GM04504 (cell line): ENCODE data around the gene SP4.

Source experiments
- DNase-seq: peaks from one replicate; pipeline ENCODE4 v3.0.0-alpha.2; 2012; ENCODE audit warnings: low read depth

Gene SP4

GRCh38 chr7:21427871-21428658 lies at the start of gene SP4:
TSS of gene SP4 (plus strand) at chr7:21428083. CDS start at chr7:21428252, 169 bp downstream.
- DNase-seq = peak; percentile 89

GRCh38 chr7:21383227-21384220 lies 44.4 kb upstream of the SP4 start:
- no peak for DNase-seq

- DNase-seq = no peak
Observed at GRCh38 chr7:21393937-21394336, 33.9 kb upstream of the SP4 start.

GRCh38 chr7:21401944-21402343 lies 25.9 kb upstream of the SP4 start:
- DNase-seq = no peak

- no peak for DNase-seq
Observed at GRCh38 chr7:21407796-21408480, 19.9 kb upstream of the SP4 start.

- no peak for DNase-seq
Observed at GRCh38 chr7:21408481-21408820, 19.4 kb upstream of the SP4 start.

- DNase-seq = no peak
Observed at GRCh38 chr7:21412410-21412851, 15.5 kb upstream of the SP4 start.

GRCh38 chr7:21412957-21413356 lies 14.9 kb upstream of the SP4 start:
- no peak for DNase-seq

GRCh38 chr7:21413502-21413901 lies 14.4 kb upstream of the SP4 start:
- no peak for DNase-seq

GRCh38 chr7:21414795-21415393 lies 13.0 kb upstream of the SP4 start:
- DNase-seq = no peak

- no peak for DNase-seq
Observed at GRCh38 chr7:21417647-21418046, 10.2 kb upstream of the SP4 start.

GRCh38 chr7:21422751-21423150 lies 5.1 kb upstream of the SP4 start:
- DNase-seq = no peak

GRCh38 chr7:21425290-21425689 lies 2.6 kb upstream of the SP4 start:
- no peak for DNase-seq

GRCh38 chr7:21426286-21427181 lies 1.3 kb upstream of the SP4 start:
- no peak for DNase-seq

- peak; percentile 97 for DNase-seq
Observed at GRCh38 chr7:21427182-21427870, 557 bp upstream of the SP4 start.

GRCh38 chr7:21428659-21428941 lies 717 bp downstream of the SP4 start:
- no peak for DNase-seq

- no peak for DNase-seq
Observed at GRCh38 chr7:21429021-21429420, 1.1 kb downstream of the SP4 start.

- no peak for DNase-seq
Observed at GRCh38 chr7:21429786-21430574, 2.1 kb downstream of the SP4 start.

GRCh38 chr7:21430575-21430954 lies 2.7 kb downstream of the SP4 start:
- no peak for DNase-seq
